BJ (cell line): Measurements from ENCODE around the gene KRI1. TPM values are rescaled to one million over a fixed set of nuclear protein-coding genes. Genes with fewer than 3 reads are reported as not detected.

ENCODE experiments used
- CTCF ChIA-PET: fragments of 350-600 bp; formaldehyde crosslinking; extraction: SDS; loops from one replicate; lab custom pipeline; 2021; ENCODE audit warnings: antibody characterized with exemption, inconsistent platforms; lab: Yijun Ruan, JAX
- POLR2A ChIA-PET: fragments of 300-600 bp; sonication (Branson Sonifier 250); formaldehyde crosslinking; extraction: SDS; loops from one replicate; lab custom pipeline; 2021; ENCODE audit warnings: antibody characterized with exemption; lab: Charles Lee
- DNase-seq: peaks from one replicate; pipeline ENCODE4 v3.0.0-alpha.2; 2011; ENCODE audit warnings: low read depth
- H3K27me3 ChIP-seq: 2 replicates; pipeline ENCODE4 v1.6.0; 2011; ENCODE audit warnings: low read length; ENCODE audit not compliant: control insufficient read depth, insufficient read depth
- H3K36me3 ChIP-seq: 2 replicates; pipeline ENCODE4 v1.5.1; 2011; ENCODE audit warnings: low read length; ENCODE audit not compliant: control insufficient read depth, insufficient read depth
- H3K4me3 ChIP-seq: 2 replicates; pipeline ENCODE4 v1.5.1; 2011; ENCODE audit warnings: low read depth, mild to moderate bottlenecking, control low read depth, low read length
- CTCF ChIP-seq: IDR thresholded peaks from 2 replicates; pipeline ENCODE4 v1.5.1; 2011; ENCODE audit warnings: low read depth, mild to moderate bottlenecking, control low read depth, inconsistent platforms, low read length, moderate library complexity; ENCODE audit not compliant: insufficient read depth
- polyA plus RNA-seq: library from polyadenylated mRNA; depleted of rRNA; stranded (reverse); fragments of >200 nt; gene quantifications from 2 replicates; pipeline ENCODE4 v1.2.3, GENCODE V29; 2011

The KRI1 gene
- polyA plus RNA-seq, 1 experiment, result 10.0 TPM

GRCh38 chr19:10523135-10523636 is 42.6 kb downstream of the KRI1 start:
- no peak for TF ChIP-seq CTCF
- Histone ChIP-seq H3K36me3 (no peaks in the 10 kb centered on the region), H3K27me3 (peaks cover 9% of the 10 kb centered on the region), H3K4me3 (no peak overlapping the region)
- DNase-seq, result no peak
- CTCF ChIA-PET, result interaction anchor here (1.3 to 1.5 kb wide), 3 partner anchors 12 to 58 kb away, joined by 3 to 4 read pairs (median 4); no protein-coding TSS in a partner anchor
- POLR2A ChIA-PET, result no interaction called here

DNA sequence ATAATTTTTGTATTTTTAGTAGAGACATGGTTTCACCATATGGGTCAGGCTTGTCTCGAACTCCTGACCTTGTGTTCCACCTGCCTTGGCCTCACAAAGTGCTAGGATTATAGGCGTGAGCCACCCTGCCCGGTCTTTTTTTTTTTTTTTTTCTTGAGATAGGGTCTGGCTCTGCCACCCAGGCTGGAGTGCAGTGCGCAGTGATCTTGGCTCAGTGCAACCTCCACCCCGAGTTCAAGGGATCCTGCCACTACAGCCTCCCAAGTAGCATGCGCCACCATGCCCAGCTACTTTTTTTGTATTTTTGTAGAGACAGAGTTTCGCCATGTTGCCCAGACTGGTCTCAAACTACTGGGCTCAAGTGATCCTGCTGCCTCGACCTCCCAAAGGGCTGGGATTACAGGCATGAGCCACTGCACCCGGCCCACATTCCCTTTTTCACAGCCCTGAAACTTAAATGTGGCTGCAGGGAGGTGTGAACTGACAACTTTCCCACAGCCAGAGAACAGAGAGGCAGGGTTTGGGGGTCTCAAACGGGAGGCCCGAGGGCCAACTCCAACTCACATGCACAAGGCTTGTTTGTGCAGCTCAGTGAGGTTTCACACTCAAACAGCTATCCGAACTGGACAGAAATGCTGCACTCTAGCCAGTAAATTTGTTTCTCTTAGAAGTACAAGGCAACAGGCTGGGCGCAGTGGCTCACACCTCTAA is 44.2 kb downstream of the KRI1 start:
- Histone ChIP-seq H3K36me3 (no peaks in the 10 kb centered on the region), H3K4me3 (no peak overlapping the region), H3K27me3 (peaks cover 11% of the 10 kb centered on the region)
- POLR2A ChIA-PET, result no interaction called here
- TF ChIP-seq CTCF, result no peak
- DNase-seq, result no peak
- CTCF ChIA-PET, result interaction anchor here (0.9 to 2.2 kb wide), 2 partner anchors 21 to 42 kb away, joined by 3 to 11 read pairs; no protein-coding TSS in a partner anchor

DNA sequence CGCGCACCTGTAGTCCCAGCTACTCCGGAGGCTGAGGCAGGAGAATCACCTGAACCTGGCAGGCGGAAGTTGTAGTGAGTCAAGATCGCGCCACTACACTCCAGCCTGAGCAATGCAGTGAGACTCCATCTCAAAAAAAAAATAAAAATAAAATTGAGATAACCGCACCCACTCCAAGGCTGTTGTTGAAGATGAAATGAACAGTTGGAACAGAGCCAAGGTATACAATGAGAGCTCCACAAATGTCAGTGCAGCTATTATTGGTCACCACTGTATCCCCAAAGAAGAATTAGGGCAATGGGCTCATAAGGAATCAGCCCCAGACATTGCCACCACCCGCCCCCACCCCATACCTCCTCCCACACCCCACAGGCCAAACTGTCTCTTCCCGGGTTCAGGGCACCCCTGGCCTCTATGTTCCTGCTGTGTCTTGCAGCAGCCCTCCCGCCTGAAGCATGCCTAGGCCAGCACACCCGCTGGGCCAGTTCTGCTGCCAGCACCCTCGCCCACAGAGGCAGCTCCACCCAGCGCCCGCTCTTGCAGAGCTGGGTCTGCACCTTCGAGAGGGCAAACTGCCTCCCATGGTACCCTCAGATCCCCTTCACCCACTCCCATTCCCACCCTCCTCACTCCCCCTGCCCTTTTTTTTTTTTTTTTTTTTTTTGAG is 45.0 kb downstream of the KRI1 start:
- peaks cover 15% of the 10 kb centered on the region for H3K27me3 ChIP-seq
- H3K36me3 ChIP-seq, result no peaks in the 10 kb centered on the region
- POLR2A ChIA-PET, result no interaction called here
- TF ChIP-seq CTCF, result no peak
- DNase-seq, result no peak
- H3K4me3 ChIP-seq, result no peak overlapping the region
- CTCF ChIA-PET, result interaction anchor here (2.2 kb wide), 1 partner anchor 21 kb away, joined by 11 read pairs; no protein-coding TSS in a partner anchor

- no peak for DNase-seq
- no peak for TF ChIP-seq CTCF
- ChIA-PET CTCF (no interaction called here), POLR2A (no interaction called here)
- H3K4me3 ChIP-seq, result no peak overlapping the region
- H3K36me3 ChIP-seq, result no peaks in the 10 kb centered on the region
- H3K27me3 ChIP-seq, result peaks cover 21% of the 10 kb centered on the region
These were observed 46.4 kb downstream of the KRI1 start for GRCh38 chr19:10519421-10519820.
